Stimulated activated CD4-positive, alpha-beta T cell treated with anti-CD3 and anti-CD28 coated beads, Interleukin-2, amount 100 ng/mL, for 4 hours (primary cell): ENCODE measurements around the gene PCDHGA8.

ENCODE experiments used
- DNase-seq: peaks from one replicate; pipeline ENCODE4 v3.0.0-alpha.2; 2020; ENCODE audit warnings: low read depth

Gene PCDHGA8

DNA sequence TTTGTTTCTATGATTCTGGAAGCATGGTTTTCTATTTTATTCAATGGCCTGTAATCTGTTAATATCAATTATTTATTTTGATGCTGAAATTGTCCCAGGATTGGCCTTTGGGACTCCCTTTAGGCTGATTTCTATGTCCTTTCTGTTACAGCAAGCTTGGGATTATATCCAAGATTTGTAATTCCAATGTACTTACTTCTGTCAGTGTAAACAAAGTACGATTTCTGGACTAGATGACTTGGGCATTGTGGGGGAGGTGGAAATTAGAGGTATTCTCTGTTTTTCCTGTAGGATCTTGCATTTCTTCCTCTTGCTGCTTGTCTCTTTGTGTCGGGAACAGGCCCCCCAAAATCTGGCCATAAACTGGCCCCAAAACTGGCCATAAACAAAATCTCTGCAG is 41.6 kb downstream of the PCDHGA8 start:
- DNase-seq, result no peak

DNA sequence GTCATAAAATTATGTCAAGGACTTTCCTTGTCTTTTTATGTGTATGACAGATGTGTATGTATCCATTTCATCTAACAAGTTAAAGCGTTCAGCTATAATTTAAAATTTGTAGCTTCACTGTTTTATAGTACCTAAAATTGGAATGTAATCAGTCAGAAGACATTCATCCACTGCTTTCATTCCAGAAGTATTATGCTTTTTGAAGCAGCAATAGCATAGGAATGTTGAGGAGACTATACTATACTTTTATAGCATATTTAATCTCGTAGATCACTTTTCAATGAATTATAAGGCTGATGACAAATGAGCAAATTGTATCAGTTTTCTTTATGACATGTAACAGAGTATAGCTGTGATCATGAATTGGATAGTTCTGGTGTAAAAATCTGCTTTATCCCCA is 44.8 kb downstream of the PCDHGA8 start:
- DNase-seq, result no peak

DNA sequence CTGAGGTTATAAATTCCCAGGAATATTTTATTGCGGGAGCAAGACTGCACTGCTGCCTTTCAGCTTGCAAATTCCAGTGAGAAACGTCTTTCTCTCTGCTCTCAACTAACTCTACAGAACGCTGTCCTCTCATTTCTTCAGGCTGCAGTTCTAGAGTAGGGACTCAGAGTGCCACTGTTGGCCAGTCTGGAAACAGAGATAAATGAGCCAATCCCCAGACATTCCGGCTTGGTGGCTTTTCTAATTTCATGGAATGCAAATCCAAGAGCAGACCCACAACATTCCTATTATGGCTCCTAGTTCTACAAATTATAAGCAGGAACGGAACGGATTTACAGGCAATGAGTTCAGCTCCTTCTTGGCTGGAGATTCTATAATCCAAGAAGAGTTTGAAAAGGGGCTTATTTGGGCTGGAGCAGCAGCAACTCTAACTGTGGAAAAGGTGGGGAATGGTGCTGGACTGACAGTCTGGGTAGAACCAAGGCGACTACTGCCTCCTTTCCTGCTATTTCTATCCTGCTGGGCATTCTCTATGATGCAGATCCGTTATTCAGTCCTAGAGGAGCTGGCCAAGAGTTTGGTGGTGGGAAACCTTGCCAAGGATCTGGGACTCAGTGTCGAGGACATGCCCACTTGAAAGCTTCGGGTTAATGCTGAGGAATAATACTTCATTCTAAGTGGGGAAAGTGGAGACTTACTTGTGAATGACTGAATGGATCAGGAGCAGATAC is 47.1 kb downstream of the PCDHGA8 start:
- DNase-seq, result no peak

DNA sequence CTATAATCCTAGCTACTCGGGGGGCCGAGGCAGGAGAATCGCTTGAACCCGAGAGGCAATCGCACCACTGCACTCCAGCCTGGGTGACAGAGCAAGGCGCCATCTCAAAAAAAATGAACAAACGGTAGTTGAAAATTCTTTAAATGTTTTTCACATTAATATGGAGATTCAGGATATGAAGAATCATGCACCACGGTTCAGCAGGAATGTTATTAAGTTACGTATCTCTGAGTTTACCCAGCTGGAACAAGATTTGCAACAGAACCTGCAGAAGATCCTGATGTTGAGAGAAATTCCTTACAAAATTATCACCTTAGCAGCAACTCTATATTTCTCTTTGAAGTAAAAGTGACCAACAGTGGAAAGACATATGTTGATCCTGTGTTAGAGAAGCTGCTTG is 47.9 kb downstream of the PCDHGA8 start:
- no peak for DNase-seq

DNA sequence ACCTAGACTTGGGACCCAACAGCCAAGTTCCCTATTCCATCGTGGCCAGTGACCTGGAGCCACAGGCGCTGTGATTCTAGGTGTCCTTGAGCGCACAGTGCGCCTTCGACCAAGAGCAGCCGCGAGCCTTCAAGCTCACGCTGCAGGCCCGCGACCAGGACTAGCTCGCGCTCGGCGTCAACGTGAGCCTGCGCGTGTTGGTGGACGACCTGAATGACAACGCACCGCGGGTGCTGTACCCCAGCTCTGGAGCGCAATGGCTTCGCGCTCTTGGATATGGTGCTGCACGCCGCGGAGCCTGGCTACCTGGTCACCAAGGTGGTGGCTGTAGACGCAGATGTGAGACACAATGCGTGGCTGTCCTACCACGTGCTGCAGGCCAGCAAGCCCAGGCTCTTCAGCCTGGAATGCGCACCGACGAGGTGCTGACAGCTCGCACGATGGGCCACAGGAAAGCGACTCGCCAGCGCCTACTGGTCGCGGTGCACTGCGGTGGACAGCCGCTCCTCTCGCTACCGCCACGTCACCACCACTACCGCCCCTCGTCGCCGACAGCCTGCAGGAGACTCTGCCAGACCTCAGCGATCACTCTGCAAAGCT is 49.2 kb downstream of the PCDHGA8 start:
- no peak for DNase-seq
